Glutamatergic neuron (in vitro differentiated cells): ENCODE results near the gene NAP1L4. TPM values are rescaled to one million over a fixed set of nuclear protein-coding genes. Genes with fewer than 3 reads are reported as not detected.

Experiments
- DNase-seq: peaks from one replicate; pipeline ENCODE4 v3.0.0; 2022
- H3K27ac Mint-ChIP-seq: one replicate; pipeline ENCODE4 v1.8.0; 2020; ENCODE audit warnings: mild to moderate bottlenecking, mixed read lengths, inconsistent platforms; ENCODE audit not compliant: unreplicated experiment
- H3K27me3 Mint-ChIP-seq: one replicate; pipeline ENCODE4 v1.8.0; 2020; ENCODE audit warnings: mild to moderate bottlenecking, moderate library complexity, mixed read lengths, inconsistent platforms; ENCODE audit not compliant: unreplicated experiment
- H3K36me3 Mint-ChIP-seq: one replicate; pipeline ENCODE4 v1.8.0; 2020; ENCODE audit warnings: mild to moderate bottlenecking, mixed read lengths, inconsistent platforms; ENCODE audit not compliant: unreplicated experiment
- H3K4me1 Mint-ChIP-seq: one replicate; pipeline ENCODE4 v1.8.0; 2020; ENCODE audit warnings: mild to moderate bottlenecking, low read depth, mixed read lengths, inconsistent platforms; ENCODE audit not compliant: unreplicated experiment
- H3K4me3 Mint-ChIP-seq: one replicate; pipeline ENCODE4 v1.8.0; 2020; ENCODE audit warnings: mild to moderate bottlenecking, mixed read lengths, inconsistent platforms; ENCODE audit not compliant: unreplicated experiment
- H3K9me3 Mint-ChIP-seq: one replicate; pipeline ENCODE4 v1.8.0; 2020; ENCODE audit warnings: mild to moderate bottlenecking, moderate library complexity, mixed read lengths, inconsistent platforms; ENCODE audit not compliant: unreplicated experiment
- CTCF ChIP-seq: fragments of 200-600 bp; sonication (generic); IDR thresholded peaks from one replicate; pipeline ENCODE4 v1.5.0; 2021; ENCODE audit not compliant: partially characterized antibody, unreplicated experiment
- total RNA-seq: library from RNA; stranded (reverse); fragmentation: NEBNext Ultra II Directional; extraction: Animal tissue kit (Norgen Biotek cat#: 25700); gene quantifications from one replicate; pipeline ENCODE4 v1.2.1, GENCODE V29; 2021; ENCODE audit not compliant: unreplicated experiment

The NAP1L4 gene
- total RNA-seq, 1 donor from 2014 or later, result 209 TPM

GRCh38 chr11:2951231-2952110, 40.7 kb downstream of the NAP1L4 start:
- Mint-ChIP-seq H3K9me3 (no peaks in the 10 kb centered on the region), H3K4me1 (peaks cover 18% of the 10 kb centered on the region), H3K27me3 (peaks cover 2% of the 10 kb centered on the region), H3K27ac (no peak overlapping the region), H3K4me3 (no peak overlapping the region), H3K36me3 (no peaks in the 10 kb centered on the region)
- no peak for DNase-seq
- TF ChIP-seq CTCF, result no peak

GRCh38 chr11:2950825-2951224, 41.3 kb downstream of the NAP1L4 start:
- peaks cover 23% of the 10 kb centered on the region for H3K4me1 Mint-ChIP-seq
- no peak overlapping the region for H3K27ac Mint-ChIP-seq
- no peak for TF ChIP-seq CTCF
- H3K27me3 Mint-ChIP-seq, result peaks cover 2% of the 10 kb centered on the region
- no peak for DNase-seq
- H3K36me3 Mint-ChIP-seq, result no peaks in the 10 kb centered on the region
- no peaks in the 10 kb centered on the region for H3K9me3 Mint-ChIP-seq
- H3K4me3 Mint-ChIP-seq, result no peak overlapping the region

GRCh38 chr11:2949920-2950319, 42.2 kb downstream of the NAP1L4 start:
- H3K27ac Mint-ChIP-seq, result no peak overlapping the region
- no peaks in the 10 kb centered on the region for H3K36me3 Mint-ChIP-seq
- H3K9me3 Mint-ChIP-seq, result no peaks in the 10 kb centered on the region
- TF ChIP-seq CTCF, result no peak
- no peak for DNase-seq
- peaks cover 30% of the 10 kb centered on the region for H3K4me1 Mint-ChIP-seq
- H3K4me3 Mint-ChIP-seq, result no peak overlapping the region
- H3K27me3 Mint-ChIP-seq, result peaks cover 3% of the 10 kb centered on the region

GRCh38 chr11:2947744-2948143, 44.4 kb downstream of the NAP1L4 start:
- TF ChIP-seq CTCF, result no peak
- peaks cover 2% of the 10 kb centered on the region for H3K9me3 Mint-ChIP-seq
- H3K27ac Mint-ChIP-seq, result peak overlapping the region; percentile 1
- H3K4me3 Mint-ChIP-seq, result no peak overlapping the region
- H3K27me3 Mint-ChIP-seq, result peaks cover 8% of the 10 kb centered on the region
- peaks cover 33% of the 10 kb centered on the region for H3K4me1 Mint-ChIP-seq
- no peak for DNase-seq
- no peaks in the 10 kb centered on the region for H3K36me3 Mint-ChIP-seq

- Mint-ChIP-seq H3K36me3 (no peaks in the 10 kb centered on the region), H3K27me3 (peaks cover 8% of the 10 kb centered on the region), H3K4me1 (peaks cover 33% of the 10 kb centered on the region), H3K27ac (peak overlapping the region; percentile 88), H3K9me3 (peaks cover 2% of the 10 kb centered on the region), H3K4me3 (peak overlapping the region; percentile 65)
- TF ChIP-seq CTCF, result no peak
- no peak for DNase-seq
Observed at GRCh38 chr11:2945757-2946287, 46.3 kb downstream of the NAP1L4 start.
